ENCODE results near the gene MFRP. TPM values are rescaled to one million over a fixed set of nuclear protein-coding genes. Genes with fewer than 3 reads are reported as not detected.

The MFRP gene
- total RNA-seq (2022; extraction: Qiagen RNA extraction; ENCODE audit: low read depth) = not detected in 5 replicates

GRCh38 chr11:119346605-119347004 is at the start of gene MFRP:
MFRP (minus strand) TSS chr11:119346705; CDS start chr11:119346513, 192 bp downstream.

GRCh38 chr11:119381181-119381988 is 34.9 kb upstream of the MFRP start, which contains the start of gene USP2:
USP2 (minus strand) TSS chr11:119381690; CDS start chr11:119373480, 8,210 bp downstream.

GRCh38 chr11:119340335-119341221 is 5.9 kb downstream of the MFRP start, which contains the start of gene C1QTNF5:
C1QTNF5 (minus strand) TSS chr11:119340883; CDS start chr11:119340397, 486 bp downstream.

GRCh38 chr11:119334174-119334930 is 12.2 kb downstream of the MFRP start, which contains the start of gene RNF26:
RNF26 (plus strand) TSS chr11:119334527; CDS start chr11:119335123, 596 bp downstream.

GRCh38 chr11:119316729-119317591 is 29.5 kb downstream of the MFRP start, which contains the start of gene MCAM:
MCAM (minus strand) TSS chr11:119317130; CDS start chr11:119317101, 29 bp downstream.

Other genes with a start within 250 kb of the MFRP start
- gene DPAGT1, start 244.9 kb downstream of the MFRP start, total RNA-seq (2022; extraction: Qiagen RNA extraction; ENCODE audit: low read depth) = 37.5 to 45.6 TPM (median 44.9 TPM) in 5 replicates
- 3.6 to 6.6 TPM (median 6.5 TPM) in 5 replicates for gene C2CD2L, start 239.4 kb downstream of the MFRP start, total RNA-seq (2022; extraction: Qiagen RNA extraction; ENCODE audit: low read depth)
- gene HINFP, start 225.1 kb downstream of the MFRP start, total RNA-seq (2022; extraction: Qiagen RNA extraction; ENCODE audit: low read depth) = 7.5 to 11.2 TPM (median 9.5 TPM) in 5 replicates
- gene ABCG4, start 197.7 kb downstream of the MFRP start, total RNA-seq (2022; extraction: Qiagen RNA extraction; ENCODE audit: low read depth) = 0.11 to 0.45 TPM (median 0.33 TPM) in 5 replicates
- gene NLRX1, start 178.0 kb downstream of the MFRP start, total RNA-seq (2022; extraction: Qiagen RNA extraction; ENCODE audit: low read depth) = 5.9 to 12.5 TPM (median 10.7 TPM) in 5 replicates
- 0.15 to 0.16 TPM in 2 of 5 replicates, not detected in the others for gene NHERF4, start 161.2 kb downstream of the MFRP start, total RNA-seq (2022; extraction: Qiagen RNA extraction; ENCODE audit: low read depth)
- 5.1 to 10.3 TPM (median 8.4 TPM) in 5 replicates for gene CBL, start 140.4 kb downstream of the MFRP start, total RNA-seq (2022; extraction: Qiagen RNA extraction; ENCODE audit: low read depth)
- gene MCAM, start 29.6 kb downstream of the MFRP start, total RNA-seq (2022; extraction: Qiagen RNA extraction; ENCODE audit: low read depth) = 7.2 to 12.6 TPM (median 11.3 TPM) in 5 replicates
- 24.5 to 40.8 TPM (median 39.0 TPM) in 5 replicates for gene RNF26, start 12.2 kb downstream of the MFRP start, total RNA-seq (2022; extraction: Qiagen RNA extraction; ENCODE audit: low read depth)
- gene C1QTNF5, start 5.8 kb downstream of the MFRP start, total RNA-seq (2022; extraction: Qiagen RNA extraction; ENCODE audit: low read depth) = not detected in 5 replicates
- gene USP2, start 35.0 kb upstream of the MFRP start, total RNA-seq (2022; extraction: Qiagen RNA extraction; ENCODE audit: low read depth) = 0.42 to 1.1 TPM (median 0.70 TPM) in 5 replicates
- 12.5 to 15.2 TPM (median 13.7 TPM) in 5 replicates for gene THY1, start 76.5 kb upstream of the MFRP start, total RNA-seq (2022; extraction: Qiagen RNA extraction; ENCODE audit: low read depth)